WTC11 (cell line): Measurements from ENCODE around the gene AMTN.
"Not testable (repeated sequence)": the region's sequence is repeated elsewhere in the genome, so short reads cannot be mapped to it uniquely, and the experiment has no call there.

Experiments used
- AFF4 ChIP-seq: sonication (generic); formaldehyde crosslinking; IDR thresholded peaks from 2 replicates; pipeline ENCODE4 v1.8.1; 2023; ENCODE audit warnings: mild to moderate bottlenecking, missing genetic modification reagents, borderline replicate concordance
- CTCF ChIP-seq: fragments of 200-600 bp; IDR thresholded peaks from 2 replicates; pipeline ENCODE4 v1.8.0; 2022; ENCODE audit warnings: antibody characterized with exemption
- ELF4 ChIP-seq: sonication (generic); formaldehyde crosslinking; IDR thresholded peaks from 2 replicates; pipeline ENCODE4 v1.8.1; 2022; ENCODE audit warnings: low read depth, mild to moderate bottlenecking, moderate library complexity, missing genetic modification reagents
- HMGXB4 ChIP-seq: sonication (generic); formaldehyde crosslinking; IDR thresholded peaks from 2 replicates; pipeline ENCODE4 v1.8.1; 2023; ENCODE audit warnings: mild to moderate bottlenecking, moderate library complexity, missing genetic modification reagents
- JUN ChIP-seq: sonication (generic); formaldehyde crosslinking; IDR thresholded peaks from 2 replicates; pipeline ENCODE4 v1.8.0; 2023; ENCODE audit warnings: mild to moderate bottlenecking, missing genetic modification reagents
- SP1 ChIP-seq: sonication (generic); formaldehyde crosslinking; conservative IDR thresholded peaks from 2 replicates; pipeline ENCODE4 v1.8.1; 2022; ENCODE audit warnings: missing genetic modification reagents
- TEAD1 ChIP-seq: sonication (generic); formaldehyde crosslinking; IDR thresholded peaks from 2 replicates; pipeline ENCODE4 v1.8.0; 2022; ENCODE audit warnings: mild to moderate bottlenecking, missing genetic modification reagents
- USF2 ChIP-seq: sonication (generic); formaldehyde crosslinking; IDR thresholded peaks from 2 replicates; pipeline ENCODE4 v1.8.1; 2023; ENCODE audit warnings: mild to moderate bottlenecking, missing genetic modification reagents, moderate library complexity

GRCh38 chr4:70534886-70535285 is 16.5 kb downstream of the AMTN start:
- TF ChIP-seq AFF4 (CRISPR knock-in tag); HMGXB4 (CRISPR knock-in tag); CTCF; SP1 (CRISPR knock-in tag); JUN (CRISPR knock-in tag); TEAD1 (CRISPR knock-in tag); USF2 (CRISPR knock-in tag); ELF4 (CRISPR knock-in tag): not testable (repeated sequence)
